HTERT RPE-1 (cell line): ENCODE data around the gene GUCY1A2.

ENCODE experiments used
- in situ Hi-C: fragments of 300-500 bp; cut with MboI; formaldehyde crosslinking; loops from 4 replicates; pipeline ENCODE4 v1.14.3; 2020; ENCODE audit warnings: low sequenced_read_pairs

Gene GUCY1A2

DNA sequence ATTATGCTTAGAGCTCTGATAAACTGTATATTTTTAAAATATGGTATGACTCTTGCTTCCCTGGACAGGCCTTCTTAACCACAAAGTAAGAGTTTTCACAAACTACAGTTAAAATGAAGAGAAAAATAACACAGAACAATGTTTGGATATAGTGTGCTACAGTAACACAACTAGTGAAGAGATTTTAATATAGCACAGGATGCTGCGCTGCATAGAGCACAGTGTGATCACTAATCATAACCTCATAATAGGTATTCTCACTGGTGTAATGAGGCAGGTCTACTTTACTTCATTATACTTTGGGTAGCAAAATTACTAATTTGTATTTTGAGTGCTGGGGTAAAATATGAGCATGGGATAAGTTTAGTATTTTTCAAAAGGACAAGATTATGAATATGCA, 256.5 kb downstream of the GUCY1A2 start:
- in situ Hi-C loops, result no loop called here

DNA sequence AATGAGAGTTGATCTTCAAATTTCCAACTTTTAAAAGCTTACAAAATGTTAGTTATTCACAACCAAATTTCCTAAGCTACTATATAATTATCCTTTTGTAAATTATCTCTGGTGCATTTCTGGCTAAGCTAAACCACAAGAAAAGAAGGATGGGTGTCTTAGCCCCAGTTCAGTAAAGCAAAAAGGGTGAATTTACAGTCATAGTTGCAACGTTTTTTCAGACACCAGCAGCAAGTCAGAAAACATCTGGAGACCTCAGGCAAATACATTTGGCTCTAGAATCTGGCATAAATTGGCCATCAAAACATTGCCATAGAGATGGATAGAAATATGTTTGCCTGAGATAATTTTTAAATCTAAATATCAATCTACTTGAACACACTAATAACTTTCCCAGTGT, 257.0 kb downstream of the GUCY1A2 start:
- in situ Hi-C loops, result no loop called here

DNA sequence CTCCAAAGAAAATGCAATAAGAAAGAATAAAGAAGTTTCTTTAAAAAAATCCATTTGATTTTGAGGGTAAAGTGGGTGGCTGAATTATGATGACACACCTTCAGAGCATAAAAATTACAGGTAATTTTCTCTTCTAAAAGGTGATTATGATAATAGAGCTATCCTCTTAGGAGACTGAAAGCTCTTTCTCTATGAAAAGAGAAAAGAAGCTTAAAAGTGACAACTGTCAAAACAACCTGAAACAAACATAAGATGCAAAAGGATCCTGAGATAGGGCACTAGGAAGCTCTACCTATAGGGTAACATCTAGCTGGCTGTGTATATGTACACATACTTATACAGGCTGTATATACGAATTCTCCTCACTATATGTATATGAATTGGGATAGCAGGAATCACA, 270.2 kb downstream of the GUCY1A2 start:
- in situ Hi-C loops, result no loop called here

DNA sequence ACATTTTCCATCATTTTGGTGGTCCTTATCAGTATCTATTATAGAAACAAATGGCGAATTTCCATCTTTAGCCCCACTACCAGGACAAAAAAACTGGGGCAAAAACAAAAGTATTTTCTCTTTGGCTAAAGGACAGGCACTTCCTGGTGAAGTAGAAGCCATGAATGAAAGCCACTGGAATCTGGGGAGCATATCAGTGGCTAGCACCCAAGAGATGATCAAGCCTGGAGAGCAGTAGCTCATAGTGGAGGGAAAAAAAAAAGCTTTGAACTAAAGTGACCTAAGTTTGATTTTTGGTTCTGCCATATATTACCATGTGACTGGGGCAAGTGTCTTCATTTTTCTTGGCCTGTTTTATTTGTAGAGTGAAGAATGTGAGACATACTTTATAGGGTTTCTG, 272.3 kb downstream of the GUCY1A2 start:
- in situ Hi-C loops, result no loop called here

DNA sequence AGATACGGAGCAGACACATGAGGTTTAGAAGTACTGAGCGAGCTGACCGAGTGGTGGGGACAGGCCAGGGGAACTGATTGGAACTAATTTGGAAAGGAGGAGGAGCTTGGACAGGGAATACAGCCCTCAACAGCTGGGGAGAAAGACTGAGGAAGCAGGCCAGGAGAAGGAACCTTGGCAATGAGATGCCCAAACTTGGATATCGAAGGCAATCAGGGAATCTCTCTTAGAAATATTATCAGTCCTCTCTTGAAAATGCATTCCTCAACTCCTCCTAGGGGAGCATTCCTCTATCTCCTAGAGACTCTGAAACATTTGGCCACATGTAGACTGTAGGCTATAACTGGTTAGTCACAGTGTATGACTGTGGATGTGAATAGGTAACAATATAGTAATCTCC, 284.6 kb downstream of the GUCY1A2 start:
- in situ Hi-C loops, result no loop called here

DNA sequence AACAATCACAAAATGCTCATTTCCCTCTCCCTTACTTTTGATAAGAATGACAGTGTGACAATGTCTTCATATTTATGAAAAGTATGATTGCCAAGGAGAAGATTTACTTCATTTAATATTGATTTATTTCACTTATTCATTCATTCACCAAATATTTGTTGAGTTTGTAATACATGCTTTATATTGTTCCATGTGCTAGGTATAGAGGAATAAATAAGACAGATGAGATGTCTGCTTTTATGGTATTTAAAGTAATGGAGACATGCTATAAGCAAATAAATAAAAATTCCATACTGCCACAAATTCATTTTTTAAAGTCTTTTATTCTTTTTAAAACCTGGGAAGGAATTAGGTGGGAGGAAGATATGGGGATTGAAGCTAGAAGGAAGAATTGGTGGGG, 289.4 kb downstream of the GUCY1A2 start:
- in situ Hi-C loops, result no loop called here

DNA sequence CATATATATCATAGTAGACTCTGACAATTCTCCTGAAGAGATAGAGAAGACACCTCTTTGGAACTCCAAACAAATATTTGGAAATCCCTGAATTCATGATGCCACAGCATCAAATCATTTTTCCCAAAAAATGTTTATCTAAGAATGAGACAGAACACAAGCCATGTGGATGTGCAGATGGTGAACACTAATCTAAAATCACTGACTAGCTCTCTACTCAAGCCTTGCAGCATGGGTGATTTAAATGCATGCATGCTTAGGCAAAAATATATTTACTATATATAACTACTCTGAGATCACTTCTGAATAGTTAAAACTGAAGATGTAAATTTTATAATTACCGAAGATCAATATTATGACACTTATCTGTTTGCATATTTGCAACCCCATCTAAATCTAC, 289.9 kb downstream of the GUCY1A2 start:
- in situ Hi-C loops, result no loop called here

DNA sequence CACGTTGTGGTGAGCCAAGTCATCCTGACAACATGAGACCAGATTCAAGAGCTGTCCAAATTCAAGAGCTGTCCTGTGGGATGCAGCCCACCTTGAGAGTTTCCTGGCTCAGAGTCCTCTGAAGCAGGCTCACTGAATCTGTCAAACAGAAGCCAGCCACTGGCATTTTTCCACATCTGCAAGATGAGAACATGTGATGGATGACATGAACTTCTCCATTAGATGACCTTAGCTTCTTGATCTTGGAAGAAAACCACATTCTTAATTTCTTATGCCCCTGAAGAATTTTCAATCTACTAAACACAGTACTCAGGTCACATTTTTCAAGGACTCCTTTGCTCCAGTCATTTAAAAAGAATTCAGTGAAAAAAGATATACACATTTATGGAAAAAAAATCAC, 291.0 kb downstream of the GUCY1A2 start:
- in situ Hi-C loops, result no loop called here

DNA sequence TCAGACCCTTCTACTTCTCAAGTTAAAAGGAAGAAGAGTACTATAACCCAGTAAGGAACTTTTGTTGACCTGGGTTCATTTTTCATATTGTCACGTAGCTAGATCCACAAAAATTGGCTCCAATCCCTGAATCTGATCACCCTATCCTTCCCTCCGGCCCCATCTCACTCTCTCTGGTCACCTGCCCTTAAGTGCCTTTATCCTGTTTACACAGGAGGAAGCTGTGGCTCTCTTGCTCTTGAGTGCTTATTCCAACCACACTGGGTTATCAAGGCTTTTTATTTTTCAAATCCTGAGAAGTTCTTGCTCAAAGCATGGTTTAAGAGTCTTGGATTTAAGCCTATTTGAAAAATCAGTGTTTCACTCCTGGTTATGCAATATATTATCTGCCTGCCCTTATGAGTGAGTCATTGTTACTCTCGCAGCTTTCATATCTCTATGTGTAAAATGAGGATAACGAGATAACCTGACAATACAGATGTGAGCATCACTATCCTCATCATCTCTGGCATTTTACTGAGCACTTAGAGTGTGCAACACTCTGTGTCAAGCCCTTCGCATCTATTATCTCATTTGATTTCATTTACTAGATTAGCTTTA, 293.9 kb downstream of the GUCY1A2 start:
- in situ Hi-C loops, result no loop called here

DNA sequence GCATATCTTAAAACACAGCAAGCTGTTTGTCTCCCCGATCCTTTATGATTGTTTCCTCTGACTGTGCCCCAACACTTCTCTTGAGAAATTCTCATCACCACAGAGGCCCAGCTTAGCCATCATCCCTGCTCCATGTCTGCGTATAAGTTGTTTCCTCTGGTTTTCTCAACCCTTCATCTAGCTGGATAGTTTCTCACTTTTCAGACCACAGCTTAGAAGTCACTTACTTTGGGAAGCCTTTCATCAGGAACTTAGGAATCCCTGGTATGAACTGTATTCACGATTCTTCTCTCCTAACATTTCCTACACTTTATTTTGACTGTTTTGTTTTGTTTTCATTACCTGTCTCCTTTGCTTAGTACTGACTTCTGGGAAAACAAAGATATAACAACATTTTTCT, 295.2 kb downstream of the GUCY1A2 start:
- in situ Hi-C loops, result no loop called here

DNA sequence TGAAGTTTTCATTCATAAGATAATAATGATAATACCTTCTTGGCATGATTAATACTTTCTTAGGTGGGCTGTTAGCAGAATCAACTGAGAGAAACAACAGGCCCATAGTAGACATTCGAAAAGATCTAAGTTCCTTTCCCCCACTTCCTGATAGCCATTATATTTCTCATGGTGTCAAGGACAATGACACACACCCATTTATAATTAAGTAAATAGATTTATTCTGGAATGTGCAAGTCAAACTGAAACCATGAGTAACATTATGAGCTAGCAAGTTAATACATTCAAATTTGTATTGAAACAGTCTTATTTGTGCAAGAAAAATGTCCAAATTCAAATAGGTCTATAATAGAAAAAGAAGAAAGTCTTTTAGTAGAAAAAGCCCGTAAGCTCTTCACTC, 301.1 kb downstream of the GUCY1A2 start:
- in situ Hi-C loops, result no loop called here

DNA sequence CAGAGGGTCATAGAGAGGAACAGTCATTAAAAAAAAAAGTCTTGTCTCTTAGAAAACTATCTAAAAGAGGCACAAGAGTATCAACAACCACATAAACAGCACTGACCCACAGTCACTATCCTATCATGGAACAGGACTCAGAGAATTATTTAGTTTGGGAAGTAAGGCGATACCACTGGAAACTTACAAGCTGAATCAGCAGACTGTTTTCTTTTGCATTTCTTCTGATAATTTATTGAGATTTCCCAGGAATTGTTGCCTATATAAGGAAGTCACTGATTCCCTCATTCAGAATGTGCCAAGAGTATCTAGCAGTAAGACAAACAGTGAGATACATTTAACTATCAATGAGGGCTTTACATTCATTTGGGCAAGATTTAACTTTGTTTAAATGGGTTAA, 304.1 kb downstream of the GUCY1A2 start:
- in situ Hi-C loops, result no loop called here

DNA sequence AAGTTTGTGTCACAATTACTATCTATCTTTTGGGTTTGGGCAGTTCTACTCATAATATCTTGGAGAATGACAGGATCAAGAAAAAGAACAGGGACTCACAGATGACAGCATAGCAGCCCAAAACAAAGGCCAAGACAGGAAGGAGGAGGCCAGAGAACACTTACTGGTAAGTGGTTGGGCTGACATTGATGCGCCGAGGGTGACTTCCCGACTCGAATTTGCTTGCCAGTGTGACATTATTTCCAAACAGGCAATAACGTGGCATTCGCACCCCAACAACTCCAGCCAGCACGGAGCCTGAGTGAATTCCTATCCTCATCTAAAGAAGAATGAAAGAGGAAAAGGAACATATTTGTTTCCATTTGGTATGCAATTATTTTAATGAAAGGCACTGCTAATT, 309.9 kb downstream of the GUCY1A2 start:
- in situ Hi-C loops, result no loop called here

DNA sequence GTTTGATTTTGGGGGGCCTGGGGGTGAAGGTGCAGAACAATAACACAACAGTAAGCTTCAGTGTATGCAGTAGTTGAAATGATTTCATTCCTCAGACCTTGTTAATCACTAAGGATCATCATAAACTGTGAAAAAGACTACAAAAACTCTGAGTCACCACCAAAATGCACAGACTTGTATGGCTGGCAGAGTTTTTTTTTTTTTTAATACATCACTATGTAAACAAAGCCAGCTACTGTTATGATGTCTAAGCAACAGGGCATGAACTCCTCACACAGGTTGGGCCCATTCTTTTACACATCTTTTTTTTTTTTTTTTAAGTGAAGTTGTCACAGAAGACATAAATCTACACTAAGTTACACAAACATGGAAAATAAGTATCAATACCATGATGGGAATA, 311.9 kb downstream of the GUCY1A2 start:
- in situ Hi-C loops, result no loop called here

DNA sequence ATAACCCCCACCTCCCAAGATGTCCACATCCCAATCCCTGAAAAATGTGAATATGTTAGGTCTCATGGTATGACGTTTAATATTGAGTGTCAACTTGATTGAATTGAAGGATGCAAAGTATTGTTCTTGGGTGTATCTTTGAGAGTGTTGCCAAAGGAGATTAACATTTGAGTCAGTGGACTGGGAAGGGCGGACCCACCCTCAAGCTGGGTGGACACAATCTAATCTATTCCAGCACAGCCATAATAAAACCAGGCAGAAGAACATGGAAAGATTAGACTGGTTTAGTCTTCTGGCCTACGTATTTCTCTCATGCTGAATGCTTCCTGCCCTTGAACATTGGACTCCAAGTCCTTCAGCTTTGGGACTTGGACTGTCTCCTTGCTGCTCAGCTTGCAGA, 315.5 kb downstream of the GUCY1A2 start:
- in situ Hi-C loops, result no loop called here

DNA sequence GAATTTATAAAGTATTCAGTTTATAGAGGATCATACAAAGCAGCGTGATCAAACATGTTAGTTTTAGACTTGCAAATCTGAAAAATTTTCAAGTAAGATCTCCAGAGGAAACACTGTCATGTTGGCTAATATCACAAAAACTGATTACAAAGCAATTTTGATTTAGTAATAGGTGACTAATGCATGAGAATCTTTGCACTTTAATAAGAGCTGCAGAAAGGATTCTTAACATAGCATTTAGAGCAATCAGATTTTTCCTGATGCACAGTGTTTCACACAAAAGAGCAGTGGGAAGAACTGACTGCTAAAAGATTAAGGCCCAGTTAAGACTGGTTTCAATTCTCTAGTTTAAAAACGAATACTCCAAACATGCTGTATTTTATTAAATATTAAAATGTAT, 321.2 kb downstream of the GUCY1A2 start:
- in situ Hi-C loops, result no loop called here

DNA sequence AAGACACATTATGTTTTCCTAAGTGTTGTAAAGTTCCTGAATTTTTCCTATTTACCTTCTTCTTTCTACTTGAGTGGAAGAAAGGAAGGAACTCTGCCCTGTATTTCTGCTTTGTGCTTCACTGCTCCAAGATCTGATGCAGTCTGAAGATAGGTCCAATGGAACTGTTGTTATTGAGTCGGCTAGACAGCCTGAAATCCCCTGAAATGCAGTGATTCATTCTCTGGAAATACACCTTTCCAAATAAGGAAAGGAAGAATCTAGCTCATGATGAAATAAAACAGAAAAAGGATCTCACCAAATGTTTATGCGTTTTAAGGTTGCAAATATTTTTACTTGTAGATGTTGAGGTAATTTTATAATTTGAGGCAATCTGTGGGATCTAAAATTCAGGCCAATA, 322.8 kb downstream of the GUCY1A2 start:
- in situ Hi-C loops, result no loop called here

DNA sequence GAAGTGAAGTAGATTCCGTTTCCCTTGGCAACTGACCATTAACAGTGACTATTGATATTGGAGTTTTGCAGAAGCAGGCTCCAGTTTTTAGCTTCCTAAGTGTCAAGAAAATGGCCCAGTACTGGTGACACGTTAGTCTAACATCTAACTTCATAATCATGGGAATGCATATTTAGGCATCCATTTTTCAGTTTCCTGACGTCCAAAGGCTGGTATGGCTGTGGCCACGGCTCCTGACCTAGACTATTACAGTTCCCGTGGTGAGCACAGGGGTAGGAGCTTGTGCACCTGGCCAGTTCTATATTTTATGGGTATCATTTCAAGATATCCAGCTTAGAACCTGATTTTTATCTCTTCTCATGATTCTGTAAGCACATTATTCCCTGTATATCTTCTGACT, 323.8 kb downstream of the GUCY1A2 start:
- in situ Hi-C loops, result no loop called here

DNA sequence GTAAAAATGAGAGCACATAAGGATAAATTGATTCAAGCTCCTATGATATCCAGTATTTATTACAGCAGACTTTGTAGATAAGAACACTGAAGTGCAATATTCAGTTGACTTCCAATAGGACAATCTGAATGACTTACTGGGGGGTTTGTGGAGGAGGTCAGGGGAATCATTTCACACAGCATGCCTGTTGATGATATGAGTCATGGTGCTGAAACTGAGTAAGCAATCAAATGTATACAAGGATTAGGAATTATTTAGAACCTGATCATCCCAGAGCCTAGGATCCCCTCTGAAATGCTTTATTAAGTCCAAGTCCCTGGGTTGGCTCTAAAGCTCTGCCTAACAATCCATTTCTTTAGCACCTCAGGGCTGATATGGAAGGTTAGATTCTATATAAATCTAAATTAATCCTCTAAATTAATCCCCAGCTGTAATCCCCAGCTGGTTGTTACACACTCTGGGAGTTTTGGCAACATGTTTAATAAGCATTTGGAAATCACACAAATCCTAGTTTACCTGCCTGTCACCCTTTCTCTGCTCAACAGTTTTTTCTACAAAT, 326.4 kb downstream of the GUCY1A2 start:
- in situ Hi-C loops, result no loop called here

DNA sequence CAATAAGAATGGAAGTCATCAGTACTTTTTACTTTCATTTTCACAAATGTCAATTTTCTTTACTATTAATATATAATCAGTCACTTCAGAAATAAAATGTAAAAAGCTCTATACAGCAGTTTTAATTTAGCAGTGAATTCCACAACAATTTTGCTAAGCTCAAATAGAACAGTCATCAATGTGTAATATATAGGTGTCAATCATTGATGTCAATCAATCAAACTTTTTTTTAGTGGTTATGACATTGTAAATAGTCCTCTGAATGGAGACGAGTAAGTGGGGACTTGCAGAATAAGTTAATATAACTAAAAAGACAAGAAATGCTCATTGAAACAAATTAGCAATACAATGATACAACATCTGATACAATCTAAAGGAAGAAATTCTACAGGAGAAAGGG, 327.4 kb downstream of the GUCY1A2 start:
- in situ Hi-C loops, result no loop called here

DNA sequence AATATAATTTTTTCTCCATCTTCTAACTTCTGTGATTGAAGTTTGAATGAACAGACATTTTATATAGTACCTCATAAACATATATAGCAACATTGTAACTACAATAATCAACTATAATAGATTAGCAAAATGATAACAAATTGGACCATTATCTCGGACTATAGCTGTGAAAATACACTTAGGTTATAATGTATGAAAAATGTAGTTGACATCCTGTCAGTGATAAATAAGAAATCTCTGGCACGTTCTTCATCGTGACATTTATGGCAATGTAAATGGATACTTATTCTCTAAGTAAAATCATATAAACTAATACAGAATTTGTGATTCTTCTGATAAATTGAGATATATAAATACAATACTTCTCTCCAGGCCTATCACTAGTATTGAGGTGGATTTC, 333.3 kb downstream of the GUCY1A2 start:
- in situ Hi-C loops, result no loop called here

DNA sequence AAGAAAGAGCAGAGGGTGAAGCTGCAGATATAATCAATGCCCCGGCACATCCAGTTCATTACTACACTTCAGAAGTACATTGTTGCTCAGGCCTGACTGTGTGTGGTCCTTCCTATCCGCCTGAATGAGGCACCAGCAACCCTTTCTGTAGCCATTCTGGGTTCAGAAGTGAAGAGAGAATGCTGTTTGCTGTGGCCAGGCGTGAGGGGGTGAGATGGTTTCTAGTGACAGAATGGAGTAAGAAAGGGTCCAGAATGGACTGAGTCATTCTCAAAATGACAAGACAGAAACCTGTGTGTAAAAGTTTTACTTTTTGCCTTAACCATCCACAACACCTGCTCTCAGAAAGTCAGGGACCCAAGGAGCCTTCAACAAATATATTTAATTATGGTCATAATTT, 334.8 kb downstream of the GUCY1A2 start:
- in situ Hi-C loops, result no loop called here

DNA sequence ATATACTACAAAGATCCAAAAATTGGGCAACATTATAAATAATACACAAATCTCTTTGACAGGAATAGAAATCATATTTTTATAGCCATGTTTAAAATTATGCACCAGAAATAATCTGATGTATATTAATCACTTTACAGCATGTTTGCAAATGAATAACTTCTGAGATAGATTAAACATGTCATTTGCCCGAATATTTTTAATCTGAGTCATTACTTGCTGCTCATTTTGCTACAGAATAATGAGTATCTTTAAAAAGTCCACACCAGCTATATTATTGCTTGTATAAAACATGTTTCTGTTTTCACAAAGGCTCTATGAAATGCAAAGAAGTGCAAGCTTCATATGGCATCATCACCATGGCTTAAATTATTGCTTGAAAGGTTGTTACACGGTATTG, 336.8 kb downstream of the GUCY1A2 start:
- in situ Hi-C loops, result no loop called here
